ENCODE results near the gene EPS15. TPM values are rescaled to one million over a fixed set of nuclear protein-coding genes. Genes with fewer than 3 reads are reported as not detected.

The EPS15 gene
- total and polyA plus RNA-seq, 2 of the 13 experiments (the other 11 are each of a cell fraction or from before 2014, with no cell fraction given), result 14.3 to 19.3 TPM

- TF ChIP-seq SKIL (CRISPR knock-in tag; IDR thresholded peaks at IDR 0.05; ENCODE audit: borderline replicate concordance) (no peak), ZFX (CRISPR knock-in tag; IDR thresholded peaks at IDR 0.05; ENCODE audit: low read depth) (peak; percentile 76; the same call in 1 of the 2 replicates), RBM22 (optimal IDR thresholded peaks at IDR 0.05; ENCODE audit: low read length) (no peak), ZBTB49 (CRISPR knock-in tag; IDR thresholded peaks at IDR 0.05; ENCODE audit: borderline replicate concordance) (no peak), ATF2 (CRISPR knock-in tag; IDR thresholded peaks at IDR 0.05) (0 out of 2 replicates have a peak, but pooled peaks have one; percentile 33), KDM2A (CRISPR knock-in tag; IDR thresholded peaks at IDR 0.05; ENCODE audit: borderline replicate concordance, low read depth) (peak; percentile 53; the same call in 1 of the 2 replicates), KLF11 (CRISPR knock-in tag; IDR thresholded peaks at IDR 0.05) (no peak), ZNF263 (CRISPR knock-in tag; IDR thresholded peaks at IDR 0.05) (no peak), WIZ (CRISPR knock-in tag; IDR thresholded peaks at IDR 0.05) (no peak), MIER2 (CRISPR knock-in tag; IDR thresholded peaks at IDR 0.05) (no peak), KAT8 (CRISPR knock-in tag; IDR thresholded peaks at IDR 0.05) (peak; percentile 55; the same call in 1 of the 2 replicates), GRHL1 (CRISPR knock-in tag; conservative IDR thresholded peaks at IDR 0.05) (no peak), ZNF724P (CRISPR knock-in tag; IDR thresholded peaks at IDR 0.05; ENCODE audit: borderline replicate concordance) (0 out of 2 replicates have a peak, but pooled peaks have one; percentile 23), PREB (CRISPR knock-in tag; IDR thresholded peaks at IDR 0.05) (no peak), NFKB2 (CRISPR knock-in tag; IDR thresholded peaks at IDR 0.05; ENCODE audit: borderline replicate concordance) (no peak; the same call in 1 of the 2 replicates), ZBTB7A (CRISPR knock-in tag; IDR thresholded peaks at IDR 0.05) (peak; percentile 57; the same call in 1 of the 2 replicates), MTF2 (CRISPR knock-in tag; IDR thresholded peaks at IDR 0.05; ENCODE audit: borderline replicate concordance) (no peak), TCF12 (IDR thresholded peaks at IDR 0.05) (no peak), TCF12 (CRISPR knock-in tag; IDR thresholded peaks at IDR 0.05) (peak; percentile 73; the same call in 1 of the 2 replicates), ZNF576 (CRISPR knock-in tag; IDR thresholded peaks at IDR 0.05) (no peak)
Measured at GRCh38 chr1:51519048-51519864, at the start of gene EPS15 (continued).
